Epithelial cell of esophagus (primary cell): Measurements from ENCODE around the gene IKBKG.
"Not testable (repeated sequence)": the region's sequence is repeated elsewhere in the genome, so short reads cannot be mapped to it uniquely, and the experiment has no call there.

Experiments used
- DNase-seq: peaks from one replicate; pipeline ENCODE4 v3.0.0; 2010; ENCODE audit warnings: low read depth
- H3K4me3 ChIP-seq: 2 replicates; pipeline ENCODE4 v1.5.1; 2011; ENCODE audit warnings: mild to moderate bottlenecking, low read length, control low read depth
- CTCF ChIP-seq: IDR thresholded peaks from 2 replicates; pipeline ENCODE4 v1.5.1; 2011; ENCODE audit warnings: low read depth, mild to moderate bottlenecking, low read length, control low read depth, inconsistent platforms; ENCODE audit not compliant: insufficient read depth; ENCODE audit errors: missing control alignments

The IKBKG gene

GRCh38 chrX:154545673-154546274 lies 1.6 kb upstream of the IKBKG start:
- no peak for DNase-seq
- TF ChIP-seq CTCF, result no peak
- peak overlapping the region; percentile 59 for H3K4me3 ChIP-seq

DNA sequence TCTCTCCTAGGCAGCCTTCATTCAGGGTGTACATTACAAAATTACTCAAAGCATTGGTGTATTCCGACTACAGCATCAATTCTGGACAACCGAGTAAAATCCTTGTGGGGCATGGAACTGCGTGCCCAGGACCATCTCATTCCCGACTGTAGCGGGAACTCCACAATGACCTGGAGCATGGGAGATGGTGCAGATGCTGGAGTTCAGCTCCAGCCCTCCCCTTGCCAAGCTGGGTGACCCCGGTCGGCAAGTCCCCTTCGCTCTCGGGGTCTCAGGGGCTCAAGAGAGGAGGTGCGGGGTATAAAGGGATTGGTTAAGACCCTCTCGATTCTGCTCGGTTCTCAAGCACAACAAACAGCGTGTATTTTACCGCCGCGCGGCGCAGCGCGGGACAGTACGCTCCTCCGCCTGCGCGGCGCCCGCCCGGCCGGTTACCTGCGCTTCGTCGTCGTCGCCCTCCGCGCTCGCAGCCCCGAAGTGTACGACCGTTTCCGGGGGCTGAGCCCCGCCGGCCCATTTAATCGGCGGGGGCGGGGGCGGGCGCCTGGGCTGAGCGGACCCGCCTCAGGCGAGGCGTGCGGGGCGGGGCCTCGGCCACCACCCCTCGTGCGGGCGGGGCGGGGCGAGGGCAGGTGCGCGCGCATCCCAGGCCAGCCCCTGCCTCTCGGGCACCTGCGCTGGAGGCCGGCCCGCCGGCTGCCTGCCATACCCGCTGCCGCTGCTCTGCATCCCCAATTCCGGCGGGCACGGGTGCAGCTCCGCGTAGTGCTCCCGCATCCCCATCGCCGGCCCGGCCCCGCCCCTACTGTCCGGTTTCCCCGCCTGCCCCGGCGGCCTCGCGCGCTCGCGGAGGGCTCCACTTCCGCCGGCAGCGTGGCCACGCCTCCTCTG lies 821 bp upstream of the IKBKG start, which contains the start of gene G6PD:
G6PD (minus strand) TSS at position 493 of the 891 bp plus-strand sequence. CDS start 691 bp downstream, outside the sequence.
- H3K4me3 ChIP-seq, result peak within 1 kb of the TSS; percentile 79
- no peak for TF ChIP-seq CTCF
- peak; percentile 63 for DNase-seq

DNA sequence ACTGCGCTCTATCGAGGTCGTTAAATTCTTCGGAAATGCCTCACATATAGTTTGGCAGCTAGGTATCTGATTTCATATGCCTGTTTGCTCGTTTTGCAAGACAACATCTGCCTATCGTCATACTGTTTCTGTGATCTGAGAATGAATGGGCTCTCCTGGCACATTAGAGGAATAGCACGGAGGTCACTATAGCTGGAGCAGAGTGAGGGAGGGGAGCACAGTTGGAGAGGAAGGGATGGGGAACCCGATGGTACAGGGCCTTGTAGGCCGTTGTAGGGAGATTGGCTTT lies 552 bp downstream of the IKBKG start:
- peak overlapping the region; percentile 79 for H3K4me3 ChIP-seq
- peak; percentile 29 for DNase-seq
- TF ChIP-seq CTCF, result no peak

DNA sequence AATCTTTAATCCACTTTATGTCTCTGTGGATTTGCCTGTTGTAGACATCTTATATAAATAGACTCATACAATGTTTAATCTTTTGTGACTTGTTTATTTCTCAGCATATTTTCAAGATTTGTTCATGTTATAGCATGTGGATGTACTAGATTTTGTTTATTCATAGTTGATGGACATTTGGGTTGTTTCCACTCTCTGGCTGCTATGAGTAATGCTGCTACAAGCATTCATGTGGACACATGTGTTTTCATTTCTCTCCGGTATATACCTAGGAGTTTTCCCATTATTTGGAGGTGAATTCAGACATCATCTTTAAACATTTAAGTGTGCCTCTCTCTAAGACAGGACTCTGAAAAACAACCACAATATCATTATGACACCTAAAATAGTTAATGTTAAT lies 2.3 kb downstream of the IKBKG start:
- peak; percentile 74 for DNase-seq
- TF ChIP-seq CTCF, result no peak
- H3K4me3 ChIP-seq, result peak overlapping the region; percentile 16

DNA sequence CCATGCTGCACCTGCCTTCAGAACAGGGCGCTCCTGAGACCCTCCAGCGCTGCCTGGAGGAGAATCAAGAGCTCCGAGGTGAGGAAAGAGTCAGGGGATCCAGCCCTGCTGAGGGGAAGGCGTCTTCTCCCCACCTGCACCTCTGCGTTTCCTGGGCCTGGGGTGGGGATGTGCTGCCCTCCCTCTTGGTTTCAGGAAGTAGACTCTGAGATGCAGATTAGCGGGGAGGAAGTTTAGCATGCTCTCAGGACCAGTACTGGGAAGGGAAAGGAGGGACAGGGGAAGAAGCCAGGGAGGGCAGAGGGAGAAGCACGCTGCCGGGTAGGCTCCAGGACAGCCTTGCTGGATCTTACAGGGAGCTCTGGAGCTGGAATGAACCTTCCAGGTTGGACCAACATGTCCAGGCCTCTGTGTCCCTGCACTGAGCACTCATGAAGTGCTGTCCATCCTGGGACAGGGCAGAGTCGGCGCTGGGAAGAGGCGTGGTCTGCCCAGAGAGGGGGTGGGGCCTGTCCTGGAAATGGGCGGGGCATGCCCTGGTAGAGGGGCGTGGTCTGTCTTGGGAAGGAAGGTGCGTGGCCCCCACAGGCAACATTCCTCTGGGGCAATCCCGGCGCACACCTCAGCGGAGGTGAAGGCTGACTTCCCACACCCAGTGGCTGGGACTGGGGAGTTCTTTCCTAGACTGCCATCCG lies 4.8 kb downstream of the IKBKG start:
- DNase-seq, H3K4me3 ChIP-seq: not testable (repeated sequence)

DNA sequence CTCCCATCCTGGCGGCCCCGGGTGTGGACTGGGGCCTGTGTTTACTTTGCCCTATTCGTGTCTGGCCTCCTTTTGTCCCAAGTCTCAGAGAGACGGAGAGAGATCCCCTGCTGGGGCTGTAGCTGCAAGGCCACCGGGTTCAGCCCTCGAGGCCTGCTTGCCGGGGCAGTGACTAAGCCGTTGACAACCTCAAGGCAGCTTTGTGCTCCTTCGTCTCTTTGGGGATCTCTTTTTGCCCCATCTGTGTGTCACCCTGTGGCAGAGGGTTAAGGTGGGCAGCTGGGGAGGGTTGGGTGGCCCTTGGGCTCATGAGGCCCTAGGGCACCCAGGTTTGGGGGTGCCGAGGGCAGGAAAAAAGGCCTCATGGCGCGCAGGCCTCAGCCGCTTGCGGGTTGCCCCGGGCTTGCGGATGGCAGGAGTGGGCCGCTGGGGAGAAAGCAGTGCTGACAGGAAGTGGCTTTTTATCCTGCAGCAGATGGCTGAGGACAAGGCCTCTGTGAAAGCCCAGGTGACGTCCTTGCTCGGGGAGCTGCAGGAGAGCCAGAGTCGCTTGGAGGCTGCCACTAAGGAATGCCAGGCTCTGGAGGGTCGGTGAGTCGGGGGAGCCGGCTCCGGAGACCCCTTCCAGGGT lies 10.8 kb downstream of the IKBKG start:
- DNase-seq, result not testable (repeated sequence)

GRCh38 chrX:154558896-154559295 lies 11.5 kb downstream of the IKBKG start:
- DNase-seq, H3K4me3 ChIP-seq: not testable (repeated sequence)

More for the DNA sequence above, 10.8 kb downstream of the IKBKG start:
- not testable (repeated sequence) for H3K4me3 ChIP-seq

DNA sequence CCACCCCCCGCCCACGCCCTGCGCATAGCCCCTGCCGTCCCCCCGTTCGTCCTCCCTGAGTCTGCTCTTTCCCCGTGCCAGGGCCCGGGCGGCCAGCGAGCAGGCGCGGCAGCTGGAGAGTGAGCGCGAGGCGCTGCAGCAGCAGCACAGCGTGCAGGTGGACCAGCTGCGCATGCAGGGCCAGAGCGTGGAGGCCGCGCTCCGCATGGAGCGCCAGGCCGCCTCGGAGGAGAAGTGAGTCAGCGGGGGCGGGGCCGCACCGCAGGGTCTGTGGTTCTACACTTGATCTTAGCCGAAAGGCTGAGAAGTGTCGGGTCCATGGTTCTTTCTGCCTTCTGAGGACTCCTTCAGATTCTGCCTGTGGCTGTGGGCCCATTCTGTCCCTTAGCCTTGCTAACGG lies 12.9 kb downstream of the IKBKG start:
- H3K4me3 ChIP-seq, DNase-seq: not testable (repeated sequence)

- not testable (repeated sequence) for H3K4me3 ChIP-seq, DNase-seq
Measured at GRCh38 chrX:154562295-154562694, 14.9 kb downstream of the IKBKG start.

DNA sequence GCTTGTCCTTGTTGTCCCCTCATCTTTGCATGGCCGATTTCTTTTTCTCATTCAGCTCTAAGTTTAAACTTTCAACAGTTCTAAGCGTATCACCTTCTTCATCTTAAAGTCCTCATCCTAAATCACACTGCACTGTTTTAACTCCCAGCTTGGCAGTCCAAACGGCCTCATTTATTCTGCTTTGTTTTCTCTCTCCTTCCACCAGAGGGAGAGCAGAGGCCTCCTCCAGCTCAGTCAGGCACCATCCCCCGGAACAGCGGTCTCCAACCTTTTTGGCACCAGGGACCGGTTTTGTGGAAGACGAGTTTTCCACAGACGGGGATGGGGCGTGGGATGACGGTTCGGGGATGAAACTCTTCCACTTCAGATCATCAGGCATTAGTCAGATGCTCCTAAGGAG lies 22.9 kb downstream of the IKBKG start:
- not testable (repeated sequence) for H3K4me3 ChIP-seq, DNase-seq

DNA sequence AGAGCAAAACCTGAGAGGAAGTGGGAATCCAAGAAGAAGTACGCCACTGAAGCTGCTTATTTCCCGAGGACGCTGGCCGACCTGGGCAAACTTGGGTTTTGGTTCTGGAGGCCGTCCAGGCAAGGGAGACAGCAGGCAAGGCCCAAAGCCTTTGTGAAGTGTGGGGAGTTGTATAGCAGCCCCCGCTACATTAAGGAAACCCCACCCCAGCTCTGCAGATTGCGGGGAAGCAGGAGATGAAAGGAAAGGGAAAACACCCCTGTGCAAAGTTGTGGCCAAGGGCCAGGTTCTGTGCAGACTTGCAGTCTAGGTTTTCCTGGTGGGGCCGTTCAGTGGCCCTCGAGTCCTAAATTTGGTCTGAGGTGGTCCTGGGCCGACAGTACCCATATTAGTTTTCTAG lies 25.6 kb downstream of the IKBKG start:
- DNase-seq, H3K4me3 ChIP-seq: not testable (repeated sequence)

DNA sequence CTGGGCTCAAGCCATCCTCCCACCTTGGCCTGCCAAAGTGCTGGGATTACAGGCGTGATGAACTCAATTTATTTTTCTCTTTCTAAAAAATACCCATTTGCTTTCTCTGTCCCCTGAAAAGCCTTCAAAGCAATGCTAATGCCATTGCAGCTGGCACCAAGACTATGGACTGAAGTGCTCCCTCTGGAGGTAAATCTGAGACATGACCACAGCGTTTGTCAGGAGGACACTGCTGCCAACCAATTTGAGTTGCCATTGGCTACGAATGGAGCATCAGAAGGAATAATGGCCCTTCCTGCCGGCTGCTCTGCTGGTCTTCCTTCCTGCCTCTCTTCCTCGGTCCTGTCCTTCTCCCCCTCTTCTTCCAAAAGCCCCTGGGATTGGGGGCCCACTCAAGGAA lies 27.7 kb downstream of the IKBKG start:
- not testable (repeated sequence) for DNase-seq, H3K4me3 ChIP-seq

GRCh38 chrX:154582994-154583393 lies 35.6 kb downstream of the IKBKG start:
- H3K4me3 ChIP-seq, DNase-seq: not testable (repeated sequence)
